Right renal cortex interstitium (tissue), 3 donors: Measurements from ENCODE around the gene CMSS1. TPM values are rescaled to one million over a fixed set of nuclear protein-coding genes. Genes with fewer than 3 reads are reported as not detected.

Source experiments
- DNase-seq, 3 donors: peaks; one replicate each; pipeline ENCODE4 v3.0.0-alpha.2; 2013; ENCODE audit warnings: low read depth in 3 of 3, low spot score in 2 of 3
- polyA plus RNA-seq, 3 donors: library from polyadenylated mRNA; unstranded; fragments of 120-200 nt; gene quantifications; one replicate each; pipeline ENCODE4 v1.2.1, GENCODE V29; 2013; ENCODE audit not compliant: insufficient read length in 3 of 3

Gene CMSS1
- 10 to 100 TPM; 39.7 to 48.9 (median 46.4) TPM for polyA plus RNA-seq

GRCh38 chr3:99817437-99818240, at the start of gene CMSS1:
CMSS1 (plus strand) TSS chr3:99817862.
- peak; percentile 83 to 95 (median 86) for DNase-seq

DNA sequence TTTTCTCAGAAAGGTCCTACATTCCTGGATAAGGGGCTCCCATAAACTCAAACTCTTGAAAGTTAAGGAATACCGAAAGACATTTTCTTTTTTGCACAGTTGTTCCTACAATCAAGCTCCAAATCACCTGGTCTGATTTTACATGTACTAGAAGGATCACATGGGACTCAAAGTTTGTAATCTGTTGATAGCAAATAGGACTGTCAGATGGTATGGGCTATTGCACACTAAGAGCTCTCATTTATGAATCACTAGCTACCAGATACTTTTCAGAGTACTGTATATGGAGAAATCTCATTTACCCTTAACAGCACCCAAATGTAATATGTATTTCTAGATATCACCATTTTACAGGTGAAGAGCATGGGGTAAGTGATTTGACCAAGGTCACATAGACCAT, 49.5 kb upstream of the CMSS1 start:
- DNase-seq, result no peak

DNA sequence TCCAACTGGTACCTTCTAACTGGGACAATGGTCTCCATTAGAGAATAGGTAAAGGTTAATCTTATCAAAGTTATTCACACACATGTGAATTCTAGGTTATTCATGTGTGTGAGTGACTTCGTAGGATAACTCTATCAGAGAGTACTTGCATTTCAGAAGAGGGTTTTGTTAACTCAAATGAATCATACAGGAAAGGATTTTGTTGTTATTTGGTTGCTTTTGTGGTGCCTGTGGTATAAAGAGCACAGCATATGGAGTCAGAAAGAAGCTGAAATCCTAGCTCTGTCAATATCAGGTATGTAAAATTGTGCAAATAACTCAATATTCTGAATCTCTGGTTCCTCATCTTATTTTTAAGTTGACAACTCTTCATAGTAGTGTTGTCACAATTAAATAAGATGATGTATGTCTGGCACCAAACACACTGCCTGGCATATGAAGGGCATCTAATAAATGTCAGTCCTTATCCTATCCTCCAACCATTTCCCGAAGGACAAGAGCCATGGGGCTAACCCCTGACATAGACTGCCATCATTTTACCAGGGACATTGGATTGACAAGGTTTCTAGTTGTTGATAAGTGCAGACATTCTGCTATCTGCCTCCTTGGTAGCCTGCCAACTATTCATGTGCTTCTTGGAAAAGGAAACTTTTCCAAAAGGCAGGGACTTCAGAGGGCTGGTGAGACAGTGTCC, 48.7 kb upstream of the CMSS1 start:
- DNase-seq, result no peak

- no peak for DNase-seq
Measured at GRCh38 chr3:99772171-99772570, 45.5 kb upstream of the CMSS1 start.

GRCh38 chr3:99772671-99773070, 45.0 kb upstream of the CMSS1 start:
- DNase-seq, result no peak

- DNase-seq, result no peak
Measured at GRCh38 chr3:99774467-99774866, 43.2 kb upstream of the CMSS1 start.

DNA sequence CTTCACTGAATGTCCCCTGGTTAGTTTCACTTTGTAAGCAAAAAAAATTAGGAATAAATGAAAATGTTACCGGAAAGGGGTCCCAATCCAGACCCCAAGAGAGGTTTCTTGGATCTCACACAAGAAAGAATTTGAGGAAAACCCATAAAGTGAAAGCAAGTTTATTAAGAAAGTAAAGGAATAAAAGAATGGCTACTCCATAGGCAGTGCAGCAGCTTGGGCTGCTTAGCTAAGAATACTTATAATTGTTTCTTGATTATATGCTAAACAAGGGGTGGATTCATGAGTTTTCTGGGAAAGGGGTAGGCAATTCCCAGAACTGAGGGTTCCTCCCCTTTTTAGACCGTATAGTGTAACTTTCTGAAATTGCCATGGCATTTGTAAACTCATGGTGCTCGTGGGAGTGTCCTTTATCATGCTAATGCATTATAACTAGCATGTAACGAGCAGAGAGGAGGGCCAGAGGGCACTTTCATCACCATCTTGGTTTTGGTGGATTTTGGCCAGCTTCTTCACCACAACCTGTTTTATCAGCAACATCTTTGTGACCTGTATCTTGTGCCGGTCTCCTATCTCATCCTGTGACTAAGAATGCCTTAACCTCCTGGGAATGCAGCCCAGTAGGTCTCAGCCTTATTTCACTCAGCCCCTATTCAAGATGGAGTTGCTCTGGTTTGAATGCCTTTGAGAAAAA, 41.0 kb upstream of the CMSS1 start:
- no peak for DNase-seq

DNA sequence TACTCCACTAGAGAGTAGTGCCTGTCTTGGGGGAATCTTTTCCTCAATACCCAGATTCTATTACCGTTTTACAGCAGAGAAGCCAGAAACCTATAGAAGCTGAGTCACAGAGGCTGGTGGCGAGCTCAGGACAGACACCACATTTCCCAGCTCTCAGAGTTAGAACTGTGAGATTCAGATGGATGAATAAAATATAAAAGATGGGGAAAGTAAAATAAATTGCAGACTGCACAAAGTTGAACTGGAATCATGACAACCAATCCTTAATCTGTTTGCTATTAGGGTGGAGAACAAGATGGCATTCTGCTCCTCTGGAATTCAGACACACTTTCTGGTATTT, 40.5 kb upstream of the CMSS1 start:
- DNase-seq, result no peak

DNA sequence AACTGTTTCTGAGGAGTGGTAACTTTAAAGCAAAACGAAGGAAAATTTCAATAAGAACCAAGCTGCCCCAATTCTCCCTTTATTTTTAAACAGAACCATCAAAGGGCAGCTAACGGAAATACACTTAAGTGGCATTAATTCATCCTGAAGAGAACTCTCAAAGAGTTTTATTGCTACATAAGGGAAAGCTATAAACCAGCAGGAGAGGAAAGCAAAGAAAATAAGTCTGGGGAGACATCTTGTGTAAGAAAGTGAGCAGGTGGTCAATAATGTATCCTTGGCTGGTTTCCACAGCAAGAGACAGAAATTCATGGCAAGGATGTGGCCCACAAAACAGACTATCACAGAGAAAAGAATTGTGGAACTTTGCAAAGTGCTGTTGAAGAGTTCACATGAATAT, 40.0 kb upstream of the CMSS1 start:
- no peak for DNase-seq

DNA sequence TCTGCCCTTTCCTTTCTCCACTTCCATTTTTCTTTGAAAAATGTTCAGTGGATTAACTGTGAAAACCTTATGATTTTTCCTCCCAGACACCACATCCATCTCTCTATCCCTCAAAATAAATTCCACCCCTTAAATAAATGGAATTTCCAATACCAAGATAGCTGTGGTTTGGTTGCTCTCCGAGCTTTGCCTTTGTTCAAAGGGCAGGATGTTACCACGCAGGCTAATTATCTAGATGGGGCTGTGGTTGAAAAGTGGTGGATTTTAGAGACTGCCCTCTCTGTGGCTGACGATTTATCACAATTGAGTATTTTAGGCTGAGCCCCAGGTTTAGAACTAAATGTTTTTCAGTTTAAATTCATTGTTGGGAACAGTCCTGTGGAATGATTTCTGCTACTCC, 36.9 kb upstream of the CMSS1 start:
- no peak for DNase-seq

GRCh38 chr3:99781761-99782160, 35.9 kb upstream of the CMSS1 start:
- no peak for DNase-seq

DNA sequence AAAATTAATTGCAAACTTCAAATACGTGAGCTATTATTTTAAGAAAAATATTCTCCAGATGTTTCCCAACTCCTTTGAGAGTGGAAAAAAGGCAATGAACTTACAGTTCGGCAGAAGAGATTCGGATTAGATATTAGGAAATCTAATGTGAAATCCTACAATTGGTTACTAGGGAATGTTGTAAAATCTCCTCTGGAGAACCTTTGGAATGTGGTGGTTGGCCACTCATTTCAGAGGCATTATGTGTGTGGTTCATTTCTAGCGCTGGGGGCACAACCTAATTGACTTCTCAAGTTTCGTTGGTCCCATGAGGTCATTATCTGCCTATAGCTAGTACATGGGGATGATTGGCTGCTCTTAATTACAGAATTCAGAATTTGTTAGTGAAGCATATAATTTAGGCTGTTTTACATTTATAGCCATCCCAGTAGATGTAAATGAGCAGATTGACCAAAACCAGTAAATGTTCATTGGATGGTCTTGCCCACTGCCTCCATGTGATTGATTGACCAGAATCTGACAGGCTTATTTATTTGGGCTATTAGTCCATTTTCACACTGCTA, 34.6 kb upstream of the CMSS1 start:
- DNase-seq, result peak in 1 of 3 donors; percentile 4

- peak in 1 of 3 donors; percentile 13 for DNase-seq
Measured at GRCh38 chr3:99789011-99789721, 28.5 kb upstream of the CMSS1 start.

- DNase-seq, result no peak
Measured at GRCh38 chr3:99794485-99794884, 23.2 kb upstream of the CMSS1 start.

DNA sequence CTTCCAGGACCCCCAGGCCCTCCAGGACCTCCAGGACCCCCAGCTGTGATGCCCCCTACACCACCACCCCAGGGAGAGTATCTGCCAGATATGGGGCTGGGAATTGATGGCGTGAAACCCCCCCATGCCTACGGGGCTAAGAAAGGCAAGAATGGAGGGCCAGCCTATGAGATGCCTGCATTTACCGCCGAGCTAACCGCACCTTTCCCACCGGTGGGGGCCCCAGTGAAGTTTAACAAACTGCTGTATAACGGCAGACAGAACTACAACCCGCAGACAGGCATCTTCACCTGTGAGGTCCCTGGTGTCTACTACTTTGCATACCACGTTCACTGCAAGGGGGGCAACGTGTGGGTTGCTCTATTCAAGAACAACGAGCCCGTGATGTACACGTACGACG, 22.1 kb upstream of the CMSS1 start:
- no peak for DNase-seq

DNA sequence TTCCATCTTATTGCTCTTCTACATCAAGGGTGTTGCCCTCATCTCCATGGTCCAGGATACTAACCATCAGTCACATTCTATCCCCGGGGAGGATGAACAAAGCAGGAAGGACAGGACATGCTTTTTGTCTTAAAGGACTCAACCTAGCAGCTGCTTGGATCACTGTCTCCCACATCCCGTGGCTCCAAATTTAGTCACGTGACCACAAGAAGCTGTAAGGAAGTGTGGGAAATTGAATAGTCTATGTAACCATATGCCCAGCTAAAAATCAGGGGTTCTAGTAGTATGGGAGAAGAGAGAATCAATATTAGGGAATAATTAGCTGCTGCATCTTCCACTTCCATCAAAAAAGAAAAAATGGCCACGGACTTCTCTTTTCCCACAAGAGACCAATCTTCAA, 18.2 kb upstream of the CMSS1 start:
- DNase-seq, result no peak

GRCh38 chr3:99803297-99803696, 14.4 kb upstream of the CMSS1 start:
- no peak for DNase-seq

DNA sequence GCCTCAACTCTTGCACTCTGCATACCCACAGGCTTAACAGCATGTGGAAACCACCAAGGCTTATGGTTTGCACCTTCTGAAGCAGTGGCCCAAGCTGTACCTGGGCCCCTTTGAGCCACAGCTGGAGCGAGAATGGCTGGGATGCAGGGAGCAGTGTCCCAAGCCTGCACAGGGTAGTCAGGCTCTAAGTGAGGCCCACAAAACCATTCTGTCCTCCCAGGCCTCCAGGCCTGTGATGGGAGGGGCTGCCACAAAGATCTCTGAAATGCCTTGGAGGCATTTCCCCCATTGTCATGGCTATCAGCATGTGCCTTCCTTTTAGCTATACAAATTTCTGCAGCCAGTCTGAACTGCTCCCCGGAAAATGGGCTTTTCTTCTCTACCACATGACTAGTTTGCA, 12.5 kb upstream of the CMSS1 start:
- DNase-seq, result no peak

DNA sequence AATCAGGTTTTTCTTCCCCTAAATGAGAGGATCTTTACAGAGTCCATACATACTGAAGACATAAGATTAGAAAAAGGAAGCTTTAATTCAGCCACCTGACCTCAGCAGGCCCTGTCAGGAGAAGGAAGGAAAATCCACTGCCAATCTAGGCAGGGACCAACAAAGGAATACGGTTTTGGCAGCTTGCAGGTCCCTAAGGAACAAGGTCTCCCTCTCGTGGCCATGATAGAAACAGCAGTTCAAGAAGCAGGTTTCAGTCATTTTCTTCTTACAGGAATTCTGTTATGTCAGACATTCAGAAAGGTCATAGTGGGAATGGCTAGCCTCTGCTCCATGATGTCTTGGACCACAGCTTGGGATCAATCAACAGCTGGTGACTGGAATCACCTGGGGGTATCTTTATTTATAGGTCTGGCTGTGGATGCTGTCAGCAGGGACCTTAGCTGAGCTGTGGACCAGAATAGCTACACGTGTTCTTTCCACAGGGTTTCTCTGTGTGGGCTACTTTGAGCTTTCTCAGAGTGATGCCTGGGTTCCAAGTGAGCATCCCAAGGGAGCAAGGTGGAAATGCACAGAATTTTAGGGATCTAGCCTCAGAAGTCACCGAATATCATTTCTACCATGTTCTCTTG, 9.4 kb upstream of the CMSS1 start:
- DNase-seq, result no peak

DNA sequence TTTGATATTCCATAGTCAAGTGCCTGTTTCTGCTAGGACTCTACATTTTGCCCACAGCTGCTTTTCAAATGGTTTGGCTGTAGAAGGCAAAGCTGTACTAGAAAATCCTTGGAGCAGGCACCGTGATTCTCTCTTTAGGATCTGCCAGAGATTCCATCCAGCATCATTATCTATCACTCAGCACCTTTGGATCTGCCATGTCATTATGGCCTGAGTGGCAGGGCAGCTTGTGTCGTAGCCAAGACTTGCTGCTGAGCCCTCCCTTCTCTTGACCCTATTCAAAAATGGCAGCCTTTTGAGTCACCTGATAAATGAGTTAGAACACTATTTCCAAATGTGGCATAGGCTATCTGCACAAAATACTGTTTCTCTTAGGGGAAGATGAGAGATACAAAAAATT, 8.1 kb upstream of the CMSS1 start:
- DNase-seq, result no peak
